Measurements from ENCODE around the gene P3H3.

Gene P3H3

GRCh38 chr12:6827982-6828780 lies at the start of gene P3H3:
TSS of gene P3H3 (plus strand) at chr12:6828407. CDS start at chr12:6828441, 34 bp downstream.
- DNase-seq (ENCODE audit: low spot score) = peak; percentile 73

- DNase-seq (ENCODE audit: low spot score) = peak; percentile 94
These were observed 49.3 kb upstream of the P3H3 start for GRCh38 chr12:6778574-6779550.

- DNase-seq (ENCODE audit: low spot score) = peak; percentile 23
These were observed 48.3 kb upstream of the P3H3 start for GRCh38 chr12:6779708-6780432.

GRCh38 chr12:6780573-6780972 lies 47.6 kb upstream of the P3H3 start:
- DNase-seq (ENCODE audit: low spot score) = no peak

GRCh38 chr12:6782119-6782518 lies 46.1 kb upstream of the P3H3 start:
- no peak for DNase-seq (ENCODE audit: low spot score)

GRCh38 chr12:6782850-6783566 lies 45.2 kb upstream of the P3H3 start:
- DNase-seq (ENCODE audit: low spot score) = no peak

- DNase-seq (ENCODE audit: low spot score) = no peak
These were observed 44.4 kb upstream of the P3H3 start for GRCh38 chr12:6783828-6784227.

- no peak for DNase-seq (ENCODE audit: low spot score)
These were observed 43.9 kb upstream of the P3H3 start for GRCh38 chr12:6784296-6784695.

- DNase-seq (ENCODE audit: low spot score) = no peak
These were observed 43.4 kb upstream of the P3H3 start for GRCh38 chr12:6784761-6785160.

GRCh38 chr12:6786416-6787094 lies 41.7 kb upstream of the P3H3 start:
- DNase-seq (ENCODE audit: low spot score) = no peak

GRCh38 chr12:6787309-6787708 lies 40.9 kb upstream of the P3H3 start:
- DNase-seq (ENCODE audit: low spot score) = no peak

- DNase-seq (ENCODE audit: low spot score) = peak; percentile 1
These were observed 39.0 kb upstream of the P3H3 start, which contains the start of gene CD4 for GRCh38 chr12:6788972-6789924. TSS of gene CD4 (plus strand) at chr12:6789528. CDS start at chr12:6800139, 10,611 bp downstream.

- peak; percentile 2 for DNase-seq (ENCODE audit: low spot score)
These were observed 37.6 kb upstream of the P3H3 start for GRCh38 chr12:6790496-6791150.

GRCh38 chr12:6791931-6792520 lies 36.2 kb upstream of the P3H3 start:
- no peak for DNase-seq (ENCODE audit: low spot score)

GRCh38 chr12:6792522-6793201 lies 35.5 kb upstream of the P3H3 start:
- no peak for DNase-seq (ENCODE audit: low spot score)

GRCh38 chr12:6795088-6795487 lies 33.1 kb upstream of the P3H3 start:
- no peak for DNase-seq (ENCODE audit: low spot score)

- DNase-seq (ENCODE audit: low spot score) = peak; percentile 8
These were observed 31.6 kb upstream of the P3H3 start for GRCh38 chr12:6796576-6796975.

- DNase-seq (ENCODE audit: low spot score) = no peak
These were observed 29.1 kb upstream of the P3H3 start for GRCh38 chr12:6799147-6799546.
